Lower lobe of right lung (tissue), 2 donors: Measurements from ENCODE around the gene PSMD11. TPM values are rescaled to one million over a fixed set of nuclear protein-coding genes. Genes with fewer than 3 reads are reported as not detected.
A peak's percentile ranks its signal among the peaks of the same experiment; 100 is the strongest.

Experiments used
- ATAC-seq, 2 donors: fragments of 200-7000 bp; cut with Tn5 transposase; one replicate each; pipeline ENCODE4 v1.9.1; 2020 to 2022; ENCODE audit warnings: mild to moderate bottlenecking in 2 of 2, moderate library complexity in 2 of 2
- DNase-seq: peaks from one replicate; pipeline ENCODE4 v3.0.0-alpha.2; 2020
- H3K27ac ChIP-seq: fragments of 200-600 bp; one replicate; pipeline ENCODE4 v1.8.0; 2022
- H3K27me3 ChIP-seq: fragments of 200-600 bp; one replicate; pipeline ENCODE4 v1.8.0; 2022; ENCODE audit warnings: low read depth
- H3K36me3 ChIP-seq: fragments of 200-600 bp; one replicate; pipeline ENCODE4 v1.8.0; 2022; ENCODE audit warnings: mild to moderate bottlenecking
- H3K4me1 ChIP-seq: fragments of 200-600 bp; one replicate; pipeline ENCODE4 v1.8.0; 2022
- H3K4me3 ChIP-seq: fragments of 200-600 bp; one replicate; pipeline ENCODE4 v1.8.0; 2022; ENCODE audit warnings: mild to moderate bottlenecking
- H3K9me3 ChIP-seq: fragments of 200-600 bp; one replicate; pipeline ENCODE4 v1.8.0; 2022
- CTCF ChIP-seq: fragments of 200-600 bp; IDR thresholded peaks from one replicate; pipeline ENCODE4 v1.8.0; 2022; ENCODE audit warnings: antibody characterized with exemption, mild to moderate bottlenecking
- intact Hi-C: fragments of 100-400 bp; cut with DNase I; formaldehyde crosslinking; loops from one replicate; pipeline ENCODE4 v1.11.0; 2022
- total RNA-seq: library from RNA; stranded (reverse); fragmentation: NEBNext Ultra II Directional; extraction: Animal tissue kit (Norgen Biotek cat#: 25700); gene quantifications from one replicate; pipeline ENCODE4 v1.2.1, GENCODE V29; 2021
- donor health status: DM: no; HTN: yes; CAD: no; lungs with severe emphysema.

The PSMD11 gene
- total RNA-seq, 1 donor from 2014 or later = 57.2 TPM

GRCh38 chr17:32458371-32458770 lies 14.1 kb downstream of the PSMD11 start:
- DNase-seq = no peak
- no peaks in the 10 kb centered on the region for H3K9me3 ChIP-seq
- intact Hi-C loops = no loop called here
- H3K27me3 ChIP-seq = no peaks in the 10 kb centered on the region
- H3K4me1 ChIP-seq = no peaks in the 10 kb centered on the region
- H3K36me3 ChIP-seq = peaks cover 94% of the 10 kb centered on the region
- no peak overlapping the region for H3K27ac ChIP-seq
- TF ChIP-seq CTCF = no peak
- no peak overlapping the region for H3K4me3 ChIP-seq
- ATAC-seq = no peak

GRCh38 chr17:32460054-32460453 lies 15.7 kb downstream of the PSMD11 start:
- no peaks in the 10 kb centered on the region for H3K27me3 ChIP-seq
- H3K36me3 ChIP-seq = peaks cover 94% of the 10 kb centered on the region
- H3K27ac ChIP-seq = no peak overlapping the region
- DNase-seq = no peak
- no peaks in the 10 kb centered on the region for H3K4me1 ChIP-seq
- intact Hi-C loops = no loop called here
- no peaks in the 10 kb centered on the region for H3K9me3 ChIP-seq
- ATAC-seq = no peak
- no peak for TF ChIP-seq CTCF
- no peak overlapping the region for H3K4me3 ChIP-seq

GRCh38 chr17:32461498-32461852 lies 17.2 kb downstream of the PSMD11 start:
- no peaks in the 10 kb centered on the region for H3K4me1 ChIP-seq
- no peak overlapping the region for H3K4me3 ChIP-seq
- H3K36me3 ChIP-seq = peaks cover 94% of the 10 kb centered on the region
- H3K27ac ChIP-seq = no peak overlapping the region
- H3K9me3 ChIP-seq = no peaks in the 10 kb centered on the region
- ATAC-seq = peak in 1 of 2 donors; percentile 19
- intact Hi-C loops = no loop called here
- no peaks in the 10 kb centered on the region for H3K27me3 ChIP-seq
- no peak for DNase-seq
- no peak for TF ChIP-seq CTCF

- no peak overlapping the region for H3K27ac ChIP-seq
- no peaks in the 10 kb centered on the region for H3K27me3 ChIP-seq
- TF ChIP-seq CTCF = peak; percentile 55
- H3K4me1 ChIP-seq = no peaks in the 10 kb centered on the region
- ATAC-seq = peak; percentile 59 to 72
- no peak overlapping the region for H3K4me3 ChIP-seq
- H3K36me3 ChIP-seq = peaks cover 94% of the 10 kb centered on the region
- no peaks in the 10 kb centered on the region for H3K9me3 ChIP-seq
- DNase-seq = no peak
- intact Hi-C loops = no loop called here
These were observed 17.7 kb downstream of the PSMD11 start for GRCh38 chr17:32461853-32462617.

GRCh38 chr17:32463304-32463703 lies 19.0 kb downstream of the PSMD11 start:
- ATAC-seq = no peak
- no peak for DNase-seq
- H3K4me1 ChIP-seq = no peaks in the 10 kb centered on the region
- no peaks in the 10 kb centered on the region for H3K9me3 ChIP-seq
- no peaks in the 10 kb centered on the region for H3K27me3 ChIP-seq
- H3K4me3 ChIP-seq = no peak overlapping the region
- intact Hi-C loops = no loop called here
- no peak for TF ChIP-seq CTCF
- H3K27ac ChIP-seq = no peak overlapping the region
- H3K36me3 ChIP-seq = peaks cover 94% of the 10 kb centered on the region
